ENCODE measurements around the gene FARS2.
A peak's percentile ranks its signal among the peaks of the same experiment; 100 is the strongest.

The FARS2 gene

GRCh38 chr6:5427586-5427985, 166.3 kb downstream of the FARS2 start:
- DNase-seq (ENCODE audit: low spot score): no peak

GRCh38 chr6:5433324-5433723, 172.0 kb downstream of the FARS2 start:
- DNase-seq (ENCODE audit: low spot score): no peak

- no peak for DNase-seq (ENCODE audit: low spot score)
Measured at GRCh38 chr6:5435449-5435848, 174.1 kb downstream of the FARS2 start.

DNA sequence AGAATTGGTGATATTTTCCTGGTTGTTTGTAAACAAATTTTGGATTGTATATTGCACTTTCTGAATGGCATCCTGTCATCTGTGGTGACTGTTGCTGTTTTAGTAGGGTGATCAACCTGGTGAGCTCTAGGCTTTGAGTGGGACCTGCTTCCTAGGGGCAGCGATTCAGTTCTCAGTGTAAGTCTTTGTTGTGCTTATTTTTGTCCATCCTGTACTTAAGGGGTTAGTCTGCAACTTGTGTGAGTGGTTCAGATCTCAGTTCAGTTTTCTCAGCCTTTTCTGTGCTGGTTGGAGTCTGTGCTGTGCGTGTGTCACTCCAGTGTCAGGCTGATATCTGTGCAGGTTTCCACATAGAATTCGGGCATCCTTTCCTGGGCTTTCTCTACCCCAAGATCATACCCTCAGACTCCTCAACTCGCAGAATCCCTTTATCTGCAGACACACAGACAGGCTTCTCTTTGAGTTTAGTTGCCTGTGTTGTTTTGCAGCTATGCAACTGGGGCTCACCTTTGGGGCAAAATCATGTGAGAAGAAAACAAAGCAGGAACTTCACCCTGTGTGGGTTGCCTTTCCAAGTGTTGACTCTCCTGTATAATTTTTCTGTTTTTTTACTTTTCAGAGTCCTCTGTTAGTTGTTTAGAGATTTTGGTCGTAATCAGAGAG, 177.7 kb downstream of the FARS2 start:
- DNase-seq (ENCODE audit: low spot score): no peak

- no peak for DNase-seq (ENCODE audit: low spot score)
Measured at GRCh38 chr6:5439749-5440148, 178.4 kb downstream of the FARS2 start.

DNA sequence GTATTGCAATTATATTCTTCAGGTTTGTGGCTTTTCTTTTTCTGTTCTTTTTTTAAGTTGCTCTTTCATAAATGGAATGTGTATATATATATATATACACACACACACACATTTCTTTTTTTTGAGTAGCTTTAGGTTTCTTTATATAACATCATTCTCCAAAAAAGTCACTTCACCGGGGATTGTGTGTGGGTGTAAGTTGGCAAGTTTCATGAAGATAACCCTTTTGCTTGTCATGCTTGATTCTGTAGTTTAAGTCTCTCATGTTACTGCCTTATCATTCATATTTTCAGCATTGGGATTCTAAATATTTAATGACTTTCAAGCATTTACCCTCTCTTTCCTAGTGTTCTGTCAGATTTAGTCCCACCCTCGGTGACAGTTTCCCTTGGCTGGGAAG, 181.0 kb downstream of the FARS2 start:
- no peak for DNase-seq (ENCODE audit: low spot score)

- no peak for DNase-seq (ENCODE audit: low spot score)
Measured at GRCh38 chr6:5442916-5443315, 181.6 kb downstream of the FARS2 start.

GRCh38 chr6:5443491-5443890, 182.2 kb downstream of the FARS2 start:
- DNase-seq (ENCODE audit: low spot score): no peak

- no peak for DNase-seq (ENCODE audit: low spot score)
Measured at GRCh38 chr6:5446362-5447075, 185.2 kb downstream of the FARS2 start.

DNA sequence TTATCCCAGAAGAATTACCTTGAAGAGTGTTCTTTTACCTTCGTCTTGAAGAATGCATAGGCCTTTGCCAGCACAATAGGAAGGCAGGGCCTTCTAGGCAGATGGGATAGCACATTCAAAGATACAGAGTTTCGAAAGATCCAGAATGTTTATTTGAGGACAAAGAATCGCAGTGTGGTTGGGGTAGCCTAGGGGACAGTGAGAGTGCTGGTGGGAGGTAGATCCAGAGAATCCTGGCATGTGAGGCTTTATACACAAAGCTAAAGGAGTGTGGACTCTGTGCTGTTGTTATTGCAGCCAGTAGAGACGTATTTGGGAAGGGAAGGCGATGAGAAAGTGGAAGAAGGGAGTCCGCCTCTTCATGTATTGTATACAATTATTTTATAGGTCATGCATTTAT, 186.6 kb downstream of the FARS2 start:
- no peak for DNase-seq (ENCODE audit: low spot score)

GRCh38 chr6:5450073-5450472, 188.8 kb downstream of the FARS2 start:
- DNase-seq (ENCODE audit: low spot score): no peak

DNA sequence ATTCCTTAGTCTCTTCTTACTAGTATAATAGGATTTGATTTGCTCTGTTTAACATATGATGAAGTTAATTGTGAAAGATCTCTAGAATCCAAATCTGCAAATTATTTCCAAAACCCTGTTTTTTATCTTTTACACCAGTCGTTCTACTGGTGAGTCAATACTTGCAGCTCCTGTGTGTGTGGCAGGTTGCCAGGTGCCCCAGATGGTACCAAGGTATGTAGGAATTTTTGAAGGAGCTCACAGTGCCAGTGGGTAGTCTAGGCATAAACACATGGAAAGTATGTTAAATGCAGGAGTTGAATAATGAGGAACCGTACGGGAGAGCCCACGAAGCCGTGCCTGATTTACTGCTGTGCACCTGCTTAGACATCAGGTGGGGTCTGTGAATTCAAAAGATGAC, 192.2 kb downstream of the FARS2 start:
- DNase-seq (ENCODE audit: low spot score): peak; percentile 20

DNA sequence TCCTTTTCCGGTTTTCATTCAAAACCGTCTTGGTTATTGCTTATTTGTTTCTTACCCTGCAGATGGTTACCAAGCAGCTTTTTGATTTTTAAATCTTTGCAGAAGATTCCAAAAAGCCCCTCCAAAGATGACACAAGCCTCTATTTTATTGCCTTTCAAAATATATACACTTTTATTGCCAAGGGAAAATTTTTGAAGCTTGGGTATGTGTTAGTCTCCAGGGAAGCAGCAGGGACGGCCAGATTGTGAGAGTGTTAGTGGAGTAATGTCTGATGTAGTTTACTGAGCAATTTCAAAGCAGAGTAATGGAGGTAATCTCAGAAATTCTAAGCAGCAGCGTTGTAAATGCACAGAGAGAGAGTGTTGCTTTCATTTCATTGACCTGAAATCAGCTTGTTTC, 193.8 kb downstream of the FARS2 start:
- no peak for DNase-seq (ENCODE audit: low spot score)

DNA sequence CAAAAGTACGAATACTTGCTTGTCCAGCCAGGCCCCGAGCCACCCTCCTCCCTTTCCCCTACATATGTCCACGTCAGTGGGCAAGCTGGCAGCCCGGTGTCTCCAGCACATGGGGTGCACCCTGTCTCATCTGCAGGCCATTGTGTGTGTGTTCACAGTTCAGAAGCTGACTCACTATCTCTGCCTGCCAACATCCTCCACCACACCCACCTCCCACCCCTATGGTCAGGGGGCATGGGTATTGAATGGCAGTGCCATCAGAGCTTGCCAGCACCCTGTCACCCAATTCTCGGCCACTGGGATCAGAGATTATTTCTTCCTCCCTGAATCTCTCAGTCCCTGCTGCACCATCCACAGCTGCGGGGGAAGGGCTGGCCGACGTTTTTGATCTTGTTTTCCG, 195.7 kb downstream of the FARS2 start:
- DNase-seq (ENCODE audit: low spot score): peak; percentile 31

GRCh38 chr6:5457983-5458683, 196.8 kb downstream of the FARS2 start:
- DNase-seq (ENCODE audit: low spot score): no peak

GRCh38 chr6:5459346-5459745, 198.0 kb downstream of the FARS2 start:
- no peak for DNase-seq (ENCODE audit: low spot score)

DNA sequence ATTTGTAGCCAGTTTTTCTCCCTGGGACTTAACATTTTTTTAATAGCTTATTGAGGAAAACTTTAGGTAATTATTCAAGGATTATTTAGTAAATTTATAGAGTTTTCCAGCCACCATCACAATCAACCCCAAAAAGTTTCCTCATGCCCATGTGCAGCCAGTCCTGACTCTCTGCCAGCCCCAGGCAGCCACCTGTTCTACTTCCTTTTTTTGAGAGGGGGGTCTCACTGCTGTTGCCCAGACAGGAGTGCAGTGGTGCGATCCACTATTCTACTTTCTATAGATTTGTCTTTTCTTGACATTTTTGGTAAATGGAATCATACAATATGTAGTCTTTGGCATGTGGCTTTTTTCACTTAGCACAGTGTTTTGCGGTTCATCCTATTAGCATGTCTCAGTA, 200.1 kb downstream of the FARS2 start:
- DNase-seq (ENCODE audit: low spot score): no peak

DNA sequence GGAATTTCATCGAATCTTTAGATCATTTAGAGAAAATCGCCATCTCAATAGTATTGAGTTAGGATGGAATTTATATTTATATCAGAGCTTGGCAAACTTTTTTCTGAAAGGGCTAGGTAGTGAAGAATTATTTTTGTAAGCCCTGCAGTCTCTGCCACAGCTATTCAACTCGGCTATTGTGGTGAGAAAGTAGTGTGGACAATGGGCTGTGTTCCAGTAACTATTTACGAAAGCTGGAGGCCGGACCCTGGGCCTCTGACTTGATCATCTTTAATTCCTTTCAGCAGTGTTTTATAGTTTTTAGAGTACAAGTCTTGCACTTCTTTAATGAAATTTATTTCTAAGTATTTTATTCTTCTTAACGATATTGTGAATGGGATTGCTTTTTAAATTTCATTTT, 201.5 kb downstream of the FARS2 start:
- DNase-seq (ENCODE audit: low spot score): no peak

DNA sequence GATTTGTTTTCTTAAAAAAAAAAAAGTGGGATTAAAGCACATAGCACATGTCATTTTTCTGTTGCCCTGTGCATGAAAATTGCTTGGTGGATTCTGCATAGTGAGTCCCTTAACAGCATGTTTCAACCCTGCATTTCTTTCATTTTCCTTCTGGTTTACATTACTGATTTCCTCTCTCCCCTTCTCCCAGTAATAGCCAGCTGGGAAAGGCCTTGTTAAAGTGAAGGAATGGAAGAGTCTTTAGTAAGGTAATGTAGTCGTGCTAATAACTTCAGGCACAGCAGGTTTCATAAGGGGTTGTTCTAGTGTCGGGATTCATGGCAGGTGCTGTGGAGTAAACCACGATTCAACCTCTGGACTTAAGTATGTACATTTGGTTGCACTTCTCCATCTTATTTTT, 202.4 kb downstream of the FARS2 start:
- no peak for DNase-seq (ENCODE audit: low spot score)

GRCh38 chr6:5464099-5464885, 203.0 kb downstream of the FARS2 start:
- no peak for DNase-seq (ENCODE audit: low spot score)

- DNase-seq (ENCODE audit: low spot score): peak; percentile 52
Measured at GRCh38 chr6:5466281-5467136, 205.2 kb downstream of the FARS2 start.

DNA sequence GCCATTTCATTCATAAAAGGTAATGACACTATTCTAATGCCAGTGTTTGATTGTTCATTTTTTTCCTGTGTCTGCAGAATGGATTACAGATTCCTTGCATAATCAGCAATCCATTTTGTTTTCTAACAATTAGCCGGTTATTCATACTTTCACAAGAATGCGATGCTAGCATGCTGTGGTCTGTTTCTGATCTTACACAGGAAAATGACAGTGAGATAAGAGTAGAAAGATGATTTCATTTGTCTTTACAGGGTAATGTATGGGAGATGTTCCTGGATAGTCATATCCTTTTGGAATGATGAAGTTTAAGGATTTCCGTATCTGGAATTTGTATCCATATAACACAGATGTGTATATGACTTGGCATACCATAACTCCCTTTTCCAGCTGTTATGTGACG, 207.3 kb downstream of the FARS2 start:
- no peak for DNase-seq (ENCODE audit: low spot score)

All from hematopoietic multipotent progenitor cell treated with erythropoietin and hydrocortisone succinate and interleukin-3 and kit ligand, for 17 days (in vitro differentiated cells).